HG03432 (cell line): Measurements from ENCODE around the gene CHD9.
"Not testable (repeated sequence)": the region's sequence is repeated elsewhere in the genome, so short reads cannot be mapped to it uniquely, and the experiment has no call there.

Experiments used
- ATAC-seq: cut with Tn5 transposase; IDR thresholded peaks from one replicate; pipeline ENCODE4 v1.9.1; 2021; ENCODE audit warnings: mild to moderate bottlenecking, moderate library complexity; ENCODE audit not compliant: unreplicated experiment

Gene CHD9

GRCh38 chr16:53054670-53055485 is at the start of gene CHD9:
Gene CHD9, plus strand, starts transcription at chr16:53054991. Its CDS starts 101,099 bp downstream, at chr16:53156090.
- peak; percentile 85 for ATAC-seq

- no peak for ATAC-seq
Measured at GRCh38 chr16:53007095-53007494, 47.7 kb upstream of the CHD9 start.

GRCh38 chr16:53014287-53014686 is 40.5 kb upstream of the CHD9 start:
- ATAC-seq, result no peak

GRCh38 chr16:53018834-53019416 is 35.9 kb upstream of the CHD9 start:
- no peak for ATAC-seq

- peak; percentile 57 for ATAC-seq
Measured at GRCh38 chr16:53022374-53022773, 32.4 kb upstream of the CHD9 start.

- ATAC-seq, result no peak
Measured at GRCh38 chr16:53024045-53024444, 30.7 kb upstream of the CHD9 start.

- no peak for ATAC-seq
Measured at GRCh38 chr16:53029971-53030370, 24.8 kb upstream of the CHD9 start.

GRCh38 chr16:53031323-53031942 is 23.4 kb upstream of the CHD9 start:
- no peak for ATAC-seq

GRCh38 chr16:53034306-53034705 is 20.5 kb upstream of the CHD9 start:
- no peak for ATAC-seq

- no peak for ATAC-seq
Measured at GRCh38 chr16:53035176-53035942, 19.4 kb upstream of the CHD9 start.

GRCh38 chr16:53036066-53036465 is 18.7 kb upstream of the CHD9 start:
- ATAC-seq, result no peak

- not testable (repeated sequence) for ATAC-seq
Measured at GRCh38 chr16:53036711-53037110, 18.1 kb upstream of the CHD9 start.

- no peak for ATAC-seq
Measured at GRCh38 chr16:53040788-53041187, 14.0 kb upstream of the CHD9 start.

- peak; percentile 81 for ATAC-seq
Measured at GRCh38 chr16:53041320-53042051, 13.3 kb upstream of the CHD9 start.

- ATAC-seq, result no peak
Measured at GRCh38 chr16:53042235-53042701, 12.5 kb upstream of the CHD9 start.

GRCh38 chr16:53043428-53043831 is 11.4 kb upstream of the CHD9 start:
- no peak for ATAC-seq

- no peak for ATAC-seq
Measured at GRCh38 chr16:53043986-53044601, 10.7 kb upstream of the CHD9 start.

GRCh38 chr16:53045341-53046220 is 9.2 kb upstream of the CHD9 start:
- ATAC-seq, result no peak

GRCh38 chr16:53047515-53047914 is 7.3 kb upstream of the CHD9 start:
- ATAC-seq, result not testable (repeated sequence)
